H1 (cell line): ENCODE results near the gene ITGB2.

Experiments used
- EZH2 ChIP-seq: fragments of 200-600 bp; sonication (generic); IDR thresholded peaks from 2 replicates; pipeline ENCODE4 v1.7.1; 2012; ENCODE audit warnings: low read depth, mild to moderate bottlenecking, moderate library complexity, low read length, inconsistent platforms; ENCODE audit not compliant: severe bottlenecking
- HDAC6 ChIP-seq: IDR thresholded peaks from one replicate; pipeline ENCODE4 v1.7.1; 2012; ENCODE audit warnings: low read depth, mild to moderate bottlenecking, inconsistent platforms, low read length, moderate library complexity
- NRF1 ChIP-seq: IDR thresholded peaks from 2 replicates; pipeline ENCODE4 v1.6.1; 2011; ENCODE audit warnings: mild to moderate bottlenecking, low read depth, low read length, improper control_type of control experiment
- RXRA ChIP-seq: IDR thresholded peaks from 2 replicates; pipeline ENCODE4 v1.6.1; 2011; ENCODE audit warnings: low read depth, mild to moderate bottlenecking, low read length, moderate library complexity; ENCODE audit not compliant: insufficient read depth
- TF ChIP-seq, protein P1 (sequence below), 3 experiments: IDR thresholded peaks; 1 replicate in 2 of 3; 2 replicates in 1 of 3; pipeline versions ENCODE4 v1.5.1 to v1.6.1; 2011; ENCODE audit warnings: low read length in 3 of 3, mild to moderate bottlenecking in 3 of 3, inconsistent platforms in 2 of 3, low read depth in 1 of 3, moderate library complexity in 1 of 3; ENCODE audit not compliant: insufficient read depth in 1 of 3; ENCODE audit errors: control extremely low read depth in 1 of 3

- no peak for TF ChIP-seq RXRA
- TF ChIP-seq EZH2, result no peak
- TF ChIP-seq HDAC6, result no peak
- TF ChIP-seq, protein P1, sequence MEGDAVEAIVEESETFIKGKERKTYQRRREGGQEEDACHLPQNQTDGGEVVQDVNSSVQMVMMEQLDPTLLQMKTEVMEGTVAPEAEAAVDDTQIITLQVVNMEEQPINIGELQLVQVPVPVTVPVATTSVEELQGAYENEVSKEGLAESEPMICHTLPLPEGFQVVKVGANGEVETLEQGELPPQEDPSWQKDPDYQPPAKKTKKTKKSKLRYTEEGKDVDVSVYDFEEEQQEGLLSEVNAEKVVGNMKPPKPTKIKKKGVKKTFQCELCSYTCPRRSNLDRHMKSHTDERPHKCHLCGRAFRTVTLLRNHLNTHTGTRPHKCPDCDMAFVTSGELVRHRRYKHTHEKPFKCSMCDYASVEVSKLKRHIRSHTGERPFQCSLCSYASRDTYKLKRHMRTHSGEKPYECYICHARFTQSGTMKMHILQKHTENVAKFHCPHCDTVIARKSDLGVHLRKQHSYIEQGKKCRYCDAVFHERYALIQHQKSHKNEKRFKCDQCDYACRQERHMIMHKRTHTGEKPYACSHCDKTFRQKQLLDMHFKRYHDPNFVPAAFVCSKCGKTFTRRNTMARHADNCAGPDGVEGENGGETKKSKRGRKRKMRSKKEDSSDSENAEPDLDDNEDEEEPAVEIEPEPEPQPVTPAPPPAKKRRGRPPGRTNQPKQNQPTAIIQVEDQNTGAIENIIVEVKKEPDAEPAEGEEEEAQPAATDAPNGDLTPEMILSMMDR (IDR thresholded peaks at IDR 0.05; ENCODE audit: control extremely low read depth in 1 of 3, insufficient read depth in 1 of 3, low read depth in 1 of 3, low read length in 3 of 3), result no peak
- no peak for TF ChIP-seq NRF1
These were observed 44.7 kb upstream of the ITGB2 start for GRCh38 chr21:44965251-44966022.
